Lower leg skin (tissue), 3 donors: ENCODE data around the gene UBR3.
"Not testable (repeated sequence)": the region's sequence is repeated elsewhere in the genome, so short reads cannot be mapped to it uniquely, and the experiment has no call there.

Experiments used
- CTCF ChIP-seq, 3 donors: fragments of 450-650 bp; IDR thresholded peaks; one replicate each; pipeline ENCODE4 v1.5.1; 2016; ENCODE audit warnings: antibody characterized with exemption in 3 of 3, mild to moderate bottlenecking in 3 of 3, moderate library complexity in 2 of 3
- POLR2A ChIP-seq, 2 donors: fragments of 450-650 bp; IDR thresholded peaks; one replicate each; pipeline ENCODE4 v1.6.1; 2016 to 2017; ENCODE audit warnings: antibody characterized with exemption in 2 of 2, mild to moderate bottlenecking in 1 of 2, moderate library complexity in 1 of 2

DNA sequence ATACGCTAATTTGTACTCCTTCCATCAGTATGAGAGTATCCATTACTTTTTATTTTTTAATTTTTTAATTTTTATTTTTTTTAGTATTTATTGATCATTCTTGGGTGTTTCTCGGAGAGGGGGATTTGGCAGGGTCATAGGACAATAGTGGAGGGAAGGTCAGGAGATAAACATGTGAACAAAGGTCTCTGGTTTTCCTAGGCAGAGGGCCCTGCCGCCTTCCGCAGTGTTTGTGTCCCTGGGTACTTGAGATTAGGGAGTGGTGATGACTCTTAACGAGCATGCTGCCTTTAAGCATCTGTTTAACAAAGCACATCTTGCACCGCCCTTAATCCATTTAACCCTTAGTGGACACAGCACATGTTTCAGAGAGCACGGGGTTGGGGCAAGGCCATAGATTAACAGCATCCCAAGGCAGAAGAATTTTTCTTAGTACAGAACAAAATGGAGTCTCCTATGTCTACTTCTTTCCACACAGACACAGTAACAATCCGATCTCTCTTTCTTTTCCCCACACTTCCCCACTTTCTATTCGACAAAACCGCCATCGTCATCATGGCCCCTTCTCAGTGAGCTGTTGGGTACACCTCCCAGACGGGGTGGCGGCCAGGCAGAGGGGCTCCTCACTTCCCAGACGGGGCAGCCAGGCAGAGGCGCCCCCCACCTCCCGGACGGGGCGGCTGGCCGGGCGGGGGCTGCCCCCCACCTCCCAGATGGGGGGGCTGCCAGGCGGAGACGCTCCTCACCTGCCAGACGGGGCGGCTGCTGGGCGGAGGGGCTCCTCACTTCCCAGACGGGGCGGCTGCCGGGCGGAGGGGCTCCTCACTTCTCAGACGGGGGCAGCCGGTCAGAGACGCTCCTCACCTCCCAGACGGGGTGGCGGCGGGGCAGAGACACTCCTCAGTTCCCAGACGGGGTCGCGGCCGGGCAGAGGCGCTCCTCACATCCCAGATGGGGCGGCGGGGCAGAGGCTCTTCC lies 28.3 kb downstream of the UBR3 start:
- TF ChIP-seq CTCF, POLR2A (IDR thresholded peaks at IDR 0.05): not testable (repeated sequence)
